WTC11 (cell line): ENCODE results near the gene CYGB.

Experiments used
- CREM ChIP-seq: sonication (generic); formaldehyde crosslinking; IDR thresholded peaks from 2 replicates; pipeline ENCODE4 v1.8.1; 2022; ENCODE audit warnings: mild to moderate bottlenecking, missing genetic modification reagents, moderate library complexity
- CTCF ChIP-seq: fragments of 200-600 bp; IDR thresholded peaks from 2 replicates; pipeline ENCODE4 v1.8.0; 2022; ENCODE audit warnings: antibody characterized with exemption
- E2F1 ChIP-seq: sonication (generic); formaldehyde crosslinking; IDR thresholded peaks from 2 replicates; pipeline ENCODE4 v1.8.0; 2022; ENCODE audit warnings: mild to moderate bottlenecking, missing genetic modification reagents
- E2F4 ChIP-seq: sonication (generic); formaldehyde crosslinking; IDR thresholded peaks from 2 replicates; pipeline ENCODE4 v1.8.1; 2022; ENCODE audit warnings: low read depth, mild to moderate bottlenecking, moderate library complexity, missing genetic modification reagents, borderline replicate concordance
- NR2C2 ChIP-seq: sonication (generic); formaldehyde crosslinking; IDR thresholded peaks from 2 replicates; pipeline ENCODE4 v1.8.0; 2022; ENCODE audit warnings: mild to moderate bottlenecking, missing genetic modification reagents
- TP53 ChIP-seq: sonication (generic); formaldehyde crosslinking; IDR thresholded peaks from 2 replicates; pipeline ENCODE4 v1.8.1; 2023; ENCODE audit warnings: mild to moderate bottlenecking, missing genetic modification reagents

GRCh38 chr17:76537578-76538280, at the start of gene CYGB:
- TF ChIP-seq E2F1 (no peak), NR2C2 (CRISPR knock-in tag) (no peak), CTCF (no peak), TP53 (CRISPR knock-in tag) (no peak), E2F4 (CRISPR knock-in tag) (no peak), CREM (no peak)
